HepG2 (cell line): ENCODE results near the gene COX6A2. TPM values are rescaled to one million over a fixed set of nuclear protein-coding genes. Genes with fewer than 3 reads are reported as not detected.

ENCODE experiments used
- ATAC-seq: fragments of 200-7000 bp; cut with Tn5 transposase; 3 replicates; pipeline ENCODE4 v1.9.1; 2020; ENCODE audit warnings: mild to moderate bottlenecking, moderate library complexity
- BruUV-seq: library from RNA; stranded (reverse); fragments of 400-500 nt; replicated peaks from 2 replicates; lab custom pipeline; 2021; lab: Mats Ljungman, UMichigan
- CTCF ChIA-PET: fragments of 300-600 bp; formaldehyde crosslinking; extraction: SDS; loops from one replicate; lab custom pipeline; 2021; ENCODE audit warnings: low total read pairs, inconsistent platforms, low intra/inter-chr PET ratio; lab: Yijun Ruan, JAX
- POLR2A ChIA-PET: fragments of 350-600 bp; sonication (Branson Sonifier 250); formaldehyde crosslinking; loops from one replicate; lab custom pipeline; 2020; ENCODE audit warnings: antibody characterized with exemption, inconsistent platforms; lab: Yijun Ruan, JAX
- DNase-seq: peaks from one replicate; pipeline ENCODE4 v3.0.0-alpha.2; 2015; ENCODE audit warnings: low spot score
- FAIRE-seq: peaks from 3 replicates; lab custom pipeline; 2011; peaks lifted over from hg19 to GRCh38; lab: Jason Lieb, UNC
- H2AFZ ChIP-seq: one replicate; pipeline ENCODE4 v1.6.1; 2011; ENCODE audit warnings: low read length, inconsistent platforms
- H3K27ac ChIP-seq: fragments of 300-600 bp; 3 replicates; pipeline ENCODE4 v1.8.0; 2011; ENCODE audit warnings: mixed run types, mild to moderate bottlenecking, mixed read lengths, low read length, inconsistent platforms; ENCODE audit not compliant: insufficient read depth; ENCODE audit errors: extremely low read length
- H3K27me3 ChIP-seq, 2 experiments: fragments of 200-600 bp in 1 of 2; 2 replicates in 1 of 2; 3 replicates in 1 of 2; pipeline versions ENCODE4 v1.6.0 to v1.8.0; 2011; ENCODE audit warnings: low read length in 2 of 2, mild to moderate bottlenecking in 2 of 2, moderate library complexity in 2 of 2, inconsistent platforms in 1 of 2; ENCODE audit not compliant: insufficient read depth in 2 of 2, control insufficient read depth in 1 of 2
- H3K36me3 ChIP-seq, 2 experiments: fragments of 200-600 bp in 1 of 2; replicated peaks in 1 of 2; 2 replicates in 1 of 2; 3 replicates in 1 of 2; pipeline versions ENCODE4 v1.5.1 to v1.8.0; 2011; ENCODE audit warnings: low read length in 2 of 2, inconsistent platforms in 1 of 2; ENCODE audit not compliant: insufficient read depth in 2 of 2, control insufficient read depth in 1 of 2
- H3K4me1 ChIP-seq: 2 replicates; pipeline ENCODE4 v1.5.1; 2012; ENCODE audit warnings: low read length, inconsistent platforms; ENCODE audit not compliant: insufficient read depth
- H3K4me2 ChIP-seq: 2 replicates; pipeline ENCODE4 v1.6.0; 2011; ENCODE audit warnings: low read depth, low read length, inconsistent platforms
- H3K4me3 ChIP-seq, 3 experiments: fragments of 200-600 bp in 1 of 3; sonication (generic), shearing (Covaris generic) in 1 of 3; replicated peaks in 1 of 3; 2 replicates each; pipeline ENCODE4 v1.5.1; 2011 to 2016; ENCODE audit warnings: low read length in 3 of 3, inconsistent platforms in 2 of 3, low read depth in 2 of 3, mild to moderate bottlenecking in 2 of 3, control low read depth in 1 of 3, mixed read lengths in 1 of 3; ENCODE audit not compliant: insufficient read depth in 1 of 3
- H3K79me2 ChIP-seq: one replicate; pipeline ENCODE4 v1.6.1; 2011; ENCODE audit warnings: low read length, inconsistent platforms; ENCODE audit not compliant: insufficient read depth
- H3K9ac ChIP-seq: 2 replicates; pipeline ENCODE4 v1.6.0; 2011; ENCODE audit warnings: mild to moderate bottlenecking, low read depth, low read length, inconsistent platforms; ENCODE audit not compliant: insufficient read depth
- H3K9me3 ChIP-seq: 2 replicates; pipeline ENCODE4 v1.5.1; 2012; ENCODE audit warnings: mild to moderate bottlenecking, low read length
- H4K20me1 ChIP-seq: 2 replicates; pipeline ENCODE4 v1.6.0; 2011; ENCODE audit warnings: inconsistent platforms, mild to moderate bottlenecking, low read length, moderate library complexity; ENCODE audit not compliant: insufficient read depth
- ATF6 ChIP-seq: sonication (generic); formaldehyde crosslinking; conservative IDR thresholded peaks from 2 replicates; pipeline ENCODE4 v1.4.0; 2020; ENCODE audit warnings: missing genetic modification reagents
- BRF2 ChIP-seq: sonication (generic); formaldehyde crosslinking; IDR thresholded peaks from 2 replicates; pipeline ENCODE4 v1.8.1; 2022; ENCODE audit warnings: mild to moderate bottlenecking, missing genetic modification reagents
- CREBL2 ChIP-seq: sonication (generic); formaldehyde crosslinking; IDR thresholded peaks from 2 replicates; pipeline ENCODE4 v1.8.1; 2023; ENCODE audit warnings: missing genetic modification reagents, mild to moderate bottlenecking, borderline replicate concordance
- DBP ChIP-seq: sonication (generic); formaldehyde crosslinking; IDR thresholded peaks from 2 replicates; pipeline ENCODE4 v1.4.0; 2020; ENCODE audit warnings: missing genetic modification reagents; ENCODE audit errors: not compliant biosample characterization
- EHMT2 ChIP-seq: fragments of 200-600 bp; sonication (generic); IDR thresholded peaks from 2 replicates; pipeline ENCODE4 v1.7.0; 2017; ENCODE audit warnings: antibody characterized with exemption, low read depth, low read length, borderline replicate concordance
- FOXJ3 ChIP-seq: sonication (generic); formaldehyde crosslinking; IDR thresholded peaks from 2 replicates; pipeline ENCODE4 v1.4.0; 2020; ENCODE audit warnings: missing genetic modification reagents, mild to moderate bottlenecking, borderline replicate concordance
- GATAD1 ChIP-seq: IDR thresholded peaks from 2 replicates; pipeline ENCODE4 v1.6.1; 2016; ENCODE audit warnings: missing genetic modification reagents, missing compliant biosample characterization
- IKZF5 ChIP-seq: IDR thresholded peaks from 2 replicates; pipeline ENCODE4 v1.6.1; 2018; ENCODE audit warnings: missing genetic modification reagents, mild to moderate bottlenecking, missing compliant biosample characterization
- IRX3 ChIP-seq: sonication (generic); formaldehyde crosslinking; IDR thresholded peaks from 2 replicates; pipeline ENCODE4 v1.8.1; 2023; ENCODE audit warnings: mild to moderate bottlenecking, low read depth, missing genetic modification reagents, borderline replicate concordance
- JUN ChIP-seq: sonication (generic); formaldehyde crosslinking; IDR thresholded peaks from 2 replicates; pipeline ENCODE4 v1.4.0; 2020; ENCODE audit warnings: mild to moderate bottlenecking, missing genetic modification reagents
- MNT ChIP-seq: fragments of 450-650 bp; IDR thresholded peaks from 2 replicates; pipeline ENCODE4 v1.6.1; 2016
- MTA3 ChIP-seq: sonication (generic); formaldehyde crosslinking; IDR thresholded peaks from 2 replicates; pipeline ENCODE4 v1.4.0; 2020; ENCODE audit warnings: missing genetic modification reagents
- PAWR ChIP-seq: sonication (generic); formaldehyde crosslinking; IDR thresholded peaks from 2 replicates; pipeline ENCODE4 v1.4.0; 2020; ENCODE audit warnings: missing genetic modification reagents, mild to moderate bottlenecking, borderline replicate concordance
- SNAI1 ChIP-seq: sonication (generic); formaldehyde crosslinking; IDR thresholded peaks from 2 replicates; pipeline ENCODE4 v1.5.0; 2020; ENCODE audit warnings: mild to moderate bottlenecking, missing genetic modification reagents, borderline replicate concordance
- SPEN ChIP-seq: sonication (generic); formaldehyde crosslinking; IDR thresholded peaks from 2 replicates; pipeline ENCODE4 v1.5.1; 2020; ENCODE audit warnings: low read depth, mild to moderate bottlenecking, missing genetic modification reagents
- STAT5B ChIP-seq: sonication (generic); formaldehyde crosslinking; IDR thresholded peaks from 2 replicates; pipeline ENCODE4 v1.4.0; 2020; ENCODE audit warnings: missing genetic modification reagents
- WGBS: methylation state at CpG from one replicate; pipeline ENCODE4 v1.1.6; 2017; ENCODE audit warnings: low lambda C conversion rate; 5-methylcytosine and 5-hydroxymethylcytosine counted together
- in situ Hi-C: cut with HindIII; loops from 2 replicates; pipeline ENCODE4 v1.10.0; 2017; ENCODE audit warnings: low pct_unique_long_range_greater_than_20kb; ENCODE audit not compliant: extremely low pct_ligation_motif_present
- intact Hi-C: fragments of 100-400 bp; cut with micrococcal nuclease; formaldehyde crosslinking; loops from one replicate; pipeline ENCODE4 v1.10.0; 2022; ENCODE audit not compliant: unreplicated experiment
- polyA plus RNA-seq, 8 experiments: library from polyadenylated mRNA; depleted of rRNA in 3 of 8; stranded (reverse) in 7 of 8; unstranded in 1 of 8; fragments of >200 nt; fragmentation: Illumina TruSeq in 4 of 8; extraction: Trizol in 4 of 8; gene quantifications; 2 replicates each; pipeline versions ENCODE4 v1.2.1 to v1.2.3, GENCODE V29; 2011 to 2016; ENCODE audit warnings: low read depth in 4 of 8, missing spikeins in 1 of 8, mixed read lengths in 1 of 8; ENCODE audit not compliant: insufficient read depth in 1 of 8
- total RNA-seq, 5 experiments: library from RNA; depleted of rRNA; stranded (reverse); fragments of >200 nt; fragmentation: Illumina TruSeq; extraction: Trizol; gene quantifications; 2 replicates each; pipeline ENCODE4 v1.2.3, GENCODE V29; 2016; ENCODE audit warnings: low read depth in 1 of 5

The COX6A2 gene
- total and polyA plus RNA-seq, 2 of the 13 experiments (the other 11 are each of a cell fraction or from before 2014, with no cell fraction given): not detected

- in situ Hi-C loops (no loop called here), intact Hi-C loops (no loop called here)
- H3K79me2 ChIP-seq: peaks cover 35% of the 10 kb centered on the region
- POLR2A ChIA-PET: interaction anchor here (1.0 to 8.3 kb wide), 7 partner anchors 10 to 343 kb away, joined by 3 to 110 read pairs (median 8); partner anchors contain the start of genes FUS and RUSF1
- H3K27me3 ChIP-seq: no peaks in the 10 kb centered on the region; a peak in 1 of 5 replicates
- H2AFZ ChIP-seq: no peak overlapping the region
- no peak overlapping the region for H3K4me3 ChIP-seq
- FAIRE-seq (no peak), DNase-seq (no peak), ATAC-seq (no peak)
- peaks cover 30% of the 10 kb centered on the region for H4K20me1 ChIP-seq
- CTCF ChIA-PET: no interaction called here
- H3K27ac ChIP-seq: no peak overlapping the region
- 92% methylated on average over 10 of the region's 10 CpGs for WGBS
- no peaks in the 10 kb centered on the region for H3K9me3 ChIP-seq
- no peak overlapping the region for H3K9ac ChIP-seq
- BruUV-seq: no TSS peak
- H3K36me3 ChIP-seq: peaks cover 33 to 45% of the 10 kb centered on the region in 2 experiments
- peaks cover 28% of the 10 kb centered on the region for H3K4me1 ChIP-seq
- no peak overlapping the region for H3K4me2 ChIP-seq
- no peak for TF ChIP-seq EHMT2
- TF ChIP-seq ATF6: no peak
- no peak for TF ChIP-seq CREBL2
- no peak for TF ChIP-seq JUN (CRISPR knock-in tag)
- TF ChIP-seq BRF2 (CRISPR knock-in tag): no peak
- no peak for TF ChIP-seq MNT
- TF ChIP-seq IRX3 (CRISPR knock-in tag): no peak
- no peak for TF ChIP-seq GATAD1 (CRISPR knock-in tag)
- TF ChIP-seq STAT5B (CRISPR knock-in tag): no peak
- no peak for TF ChIP-seq DBP (CRISPR knock-in tag)
- no peak for TF ChIP-seq IKZF5 (CRISPR knock-in tag)
- no peak for TF ChIP-seq SPEN (CRISPR knock-in tag)
- TF ChIP-seq MTA3 (CRISPR knock-in tag): no peak
- no peak for TF ChIP-seq SNAI1 (CRISPR knock-in tag)
- TF ChIP-seq PAWR: no peak
- TF ChIP-seq FOXJ3 (CRISPR knock-in tag): no peak
Observed at GRCh38 chr16:31461201-31461920, 33.2 kb upstream of the COX6A2 start.
